ENCODE measurements around the gene AGMO.

Gene AGMO

GRCh38 chr7:15606561-15606960 lies 44.7 kb upstream of the AGMO start:
- Histone ChIP-seq H2BK12ac (ENCODE audit: low read length in 2 of 2) (no peak overlapping the region), H3K18ac (ENCODE audit: low read depth in 1 of 2, low read length in 2 of 2) (no peak overlapping the region), H4K91ac (ENCODE audit: low read length) (no peak overlapping the region), H2AK5ac (ENCODE audit: low read length, severe bottlenecking) (no peak overlapping the region), H2BK120ac (ENCODE audit: low read depth, low read length) (no peak overlapping the region), H3K4me1 (ENCODE audit: control insufficient read depth, insufficient read depth, low read depth, low read length) (no peaks in the 10 kb centered on the region), H3K4me3 (ENCODE audit: insufficient read depth in 1 of 2, low read depth in 1 of 2, low read length in 2 of 2) (no peak overlapping the region), H3K23ac (ENCODE audit: low read length in 2 of 2) (no peak overlapping the region), H3K79me1 (replicated peaks; ENCODE audit: low read length, poor library complexity, severe bottlenecking) (no peaks in the 10 kb centered on the region), H3K27me3 (ENCODE audit: control insufficient read depth in 1 of 2, insufficient read depth in 1 of 2, low read length in 2 of 2) (no peaks in the 10 kb centered on the region), H3K14ac (ENCODE audit: low read length in 2 of 2) (no peak overlapping the region), H3K9ac (ENCODE audit: low read length) (no peak overlapping the region), H2BK5ac (ENCODE audit: low read depth, low read length, poor library complexity, severe bottlenecking) (no peak overlapping the region), H3K9me3 (ENCODE audit: control insufficient read depth, low read length) (no peaks in the 10 kb centered on the region), H2AFZ (ENCODE audit: low read depth, low read length) (no peak overlapping the region), H3K4ac (ENCODE audit: low read depth in 1 of 2, low read length in 2 of 2) (no peak overlapping the region), H3K27ac (ENCODE audit: low read length, poor library complexity, severe bottlenecking) (no peak overlapping the region), H4K8ac (ENCODE audit: low read length) (no peak overlapping the region), H2BK15ac (ENCODE audit: low read depth, poor library complexity, severe bottlenecking) (no peak overlapping the region), H3K36me3 (ENCODE audit: control insufficient read depth in 1 of 2, insufficient read depth in 2 of 2, low read depth in 1 of 2, low read length in 2 of 2) (no peaks in the 10 kb centered on the region), H3K4me2 (ENCODE audit: low read length, poor library complexity, severe bottlenecking) (no peak overlapping the region)
- WGBS = no CpG with 5 or more reads among the region's 3 CpGs
- no peak for DNase-seq

- Histone ChIP-seq H2AFZ (ENCODE audit: low read depth, low read length) (no peak overlapping the region), H2BK12ac (ENCODE audit: low read length in 2 of 2) (no peak overlapping the region), H3K23ac (ENCODE audit: low read length in 2 of 2) (no peak overlapping the region), H2AK5ac (ENCODE audit: low read length, severe bottlenecking) (no peak overlapping the region), H3K36me3 (ENCODE audit: control insufficient read depth in 1 of 2, insufficient read depth in 2 of 2, low read depth in 1 of 2, low read length in 2 of 2) (no peaks in the 10 kb centered on the region), H2BK15ac (ENCODE audit: low read depth, poor library complexity, severe bottlenecking) (no peak overlapping the region), H3K27ac (ENCODE audit: low read length, poor library complexity, severe bottlenecking) (no peak overlapping the region), H3K27me3 (ENCODE audit: control insufficient read depth in 1 of 2, insufficient read depth in 1 of 2, low read length in 2 of 2) (no peaks in the 10 kb centered on the region), H2BK5ac (ENCODE audit: low read depth, low read length, poor library complexity, severe bottlenecking) (no peak overlapping the region), H3K14ac (ENCODE audit: low read length in 2 of 2) (no peak overlapping the region), H3K18ac (ENCODE audit: low read depth in 1 of 2, low read length in 2 of 2) (no peak overlapping the region), H4K8ac (ENCODE audit: low read length) (no peak overlapping the region), H3K4ac (ENCODE audit: low read depth in 1 of 2, low read length in 2 of 2) (no peak overlapping the region), H4K91ac (ENCODE audit: low read length) (no peak overlapping the region), H3K4me2 (ENCODE audit: low read length, poor library complexity, severe bottlenecking) (no peak overlapping the region), H3K9me3 (ENCODE audit: control insufficient read depth, low read length) (peaks cover 6% of the 10 kb centered on the region), H3K9ac (ENCODE audit: low read length) (no peak overlapping the region), H2BK120ac (ENCODE audit: low read depth, low read length) (no peak overlapping the region), H3K4me1 (ENCODE audit: control insufficient read depth, insufficient read depth, low read depth, low read length) (no peaks in the 10 kb centered on the region), H3K79me1 (replicated peaks; ENCODE audit: low read length, poor library complexity, severe bottlenecking) (no peaks in the 10 kb centered on the region), H3K4me3 (ENCODE audit: insufficient read depth in 1 of 2, low read depth in 1 of 2, low read length in 2 of 2) (no peak overlapping the region)
- no peak for DNase-seq
- no CpG with 5 or more reads among the region's 1 CpG for WGBS
These were observed 42.4 kb upstream of the AGMO start for GRCh38 chr7:15604166-15604565.

- no peak overlapping the region for H3K18ac ChIP-seq (ENCODE audit: low read depth in 1 of 2, low read length in 2 of 2)
- no peaks in the 10 kb centered on the region for H3K79me1 ChIP-seq (replicated peaks; ENCODE audit: low read length, poor library complexity, severe bottlenecking)
- H3K23ac ChIP-seq (ENCODE audit: low read length in 2 of 2) = no peak overlapping the region
- DNase-seq = no peak
- H3K4ac ChIP-seq (ENCODE audit: low read depth in 1 of 2, low read length in 2 of 2) = no peak overlapping the region
- H2BK12ac ChIP-seq (ENCODE audit: low read length in 2 of 2) = no peak overlapping the region
- peaks cover 6% of the 10 kb centered on the region for H3K9me3 ChIP-seq (ENCODE audit: control insufficient read depth, low read length)
- peak overlapping the region; percentile 45 for H3K27ac ChIP-seq (ENCODE audit: low read length, poor library complexity, severe bottlenecking)
- H3K9ac ChIP-seq (ENCODE audit: low read length) = no peak overlapping the region
- H4K91ac ChIP-seq (ENCODE audit: low read length) = no peak overlapping the region
- H3K4me1 ChIP-seq (ENCODE audit: control insufficient read depth, insufficient read depth, low read depth, low read length) = peaks cover 3% of the 10 kb centered on the region
- no peak overlapping the region for H2BK15ac ChIP-seq (ENCODE audit: low read depth, poor library complexity, severe bottlenecking)
- no peak overlapping the region for H4K8ac ChIP-seq (ENCODE audit: low read length)
- no peaks in the 10 kb centered on the region for H3K36me3 ChIP-seq (ENCODE audit: control insufficient read depth in 1 of 2, insufficient read depth in 2 of 2, low read depth in 1 of 2, low read length in 2 of 2)
- H2AFZ ChIP-seq (ENCODE audit: low read depth, low read length) = no peak overlapping the region
- H3K14ac ChIP-seq (ENCODE audit: low read length in 2 of 2) = no peak overlapping the region
- no peak overlapping the region for H3K4me2 ChIP-seq (ENCODE audit: low read length, poor library complexity, severe bottlenecking)
- H3K27me3 ChIP-seq (ENCODE audit: control insufficient read depth in 1 of 2, insufficient read depth in 1 of 2, low read length in 2 of 2) = no peaks in the 10 kb centered on the region
- H2BK120ac ChIP-seq (ENCODE audit: low read depth, low read length) = no peak overlapping the region
- no peak overlapping the region for H2BK5ac ChIP-seq (ENCODE audit: low read depth, low read length, poor library complexity, severe bottlenecking)
- H2AK5ac ChIP-seq (ENCODE audit: low read length, severe bottlenecking) = no peak overlapping the region
- no peak overlapping the region for H3K4me3 ChIP-seq (ENCODE audit: insufficient read depth in 1 of 2, low read depth in 1 of 2, low read length in 2 of 2)
- WGBS = 46% methylated on average over 2 of the region's 2 CpGs
These were observed 41.3 kb upstream of the AGMO start for GRCh38 chr7:15603124-15603523.

- no CpG with 5 or more reads among the region's 1 CpG for WGBS
- H3K4ac ChIP-seq (ENCODE audit: low read depth in 1 of 2, low read length in 2 of 2) = no peak overlapping the region
These were observed 40.4 kb upstream of the AGMO start for GRCh38 chr7:15602236-15602635.

More at GRCh38 chr7:15602236-15602635, 40.4 kb upstream of the AGMO start:
- H3K23ac ChIP-seq (ENCODE audit: low read length in 2 of 2) = no peak overlapping the region
- H2AFZ ChIP-seq (ENCODE audit: low read depth, low read length) = no peak overlapping the region
- H2BK120ac ChIP-seq (ENCODE audit: low read depth, low read length) = no peak overlapping the region
- peak; percentile 3 for DNase-seq
- H3K9me3 ChIP-seq (ENCODE audit: control insufficient read depth, low read length) = peaks cover 6% of the 10 kb centered on the region
- no peaks in the 10 kb centered on the region for H3K79me1 ChIP-seq (replicated peaks; ENCODE audit: low read length, poor library complexity, severe bottlenecking)
- H3K36me3 ChIP-seq (ENCODE audit: control insufficient read depth in 1 of 2, insufficient read depth in 2 of 2, low read depth in 1 of 2, low read length in 2 of 2) = no peaks in the 10 kb centered on the region
- H4K8ac ChIP-seq (ENCODE audit: low read length) = no peak overlapping the region
- H3K14ac ChIP-seq (ENCODE audit: low read length in 2 of 2) = no peak overlapping the region
- no peak overlapping the region for H3K4me3 ChIP-seq (ENCODE audit: insufficient read depth in 1 of 2, low read depth in 1 of 2, low read length in 2 of 2)
- no peak overlapping the region for H2BK5ac ChIP-seq (ENCODE audit: low read depth, low read length, poor library complexity, severe bottlenecking)
- H2AK5ac ChIP-seq (ENCODE audit: low read length, severe bottlenecking) = no peak overlapping the region
- no peak overlapping the region for H3K4me2 ChIP-seq (ENCODE audit: low read length, poor library complexity, severe bottlenecking)
- no peak overlapping the region for H3K9ac ChIP-seq (ENCODE audit: low read length)
- H4K91ac ChIP-seq (ENCODE audit: low read length) = no peak overlapping the region
- H3K27ac ChIP-seq (ENCODE audit: low read length, poor library complexity, severe bottlenecking) = no peak overlapping the region
- no peak overlapping the region for H2BK12ac ChIP-seq (ENCODE audit: low read length in 2 of 2)
- H3K4me1 ChIP-seq (ENCODE audit: control insufficient read depth, insufficient read depth, low read depth, low read length) = peaks cover 3% of the 10 kb centered on the region
- H2BK15ac ChIP-seq (ENCODE audit: low read depth, poor library complexity, severe bottlenecking) = no peak overlapping the region
- H3K18ac ChIP-seq (ENCODE audit: low read depth in 1 of 2, low read length in 2 of 2) = no peak overlapping the region
- H3K27me3 ChIP-seq (ENCODE audit: control insufficient read depth in 1 of 2, insufficient read depth in 1 of 2, low read length in 2 of 2) = no peaks in the 10 kb centered on the region

All from mesenchymal stem cell (in vitro differentiated cells and primary cell).